ENCODE results near the gene ESYT2. TPM values are rescaled to one million over a fixed set of nuclear protein-coding genes. Genes with fewer than 3 reads are reported as not detected.

The ESYT2 gene
- total RNA-seq, 8 experiments from 2014 or later: 10.9 to 141 (median 26.2) TPM

- no peaks in the 10 kb centered on the region for H3K4me1 ChIP-seq (replicated peaks in 1 of 2)
- ATAC-seq (replicated peaks in 6 of 8): no peak
- WGBS, 10 experiments: 33 to 100% (median 95%) methylated on average over 1 of the region's 1 CpG; no CpG with 5 or more reads in 2 of the 10 experiments
- in situ Hi-C loops (cut with MboI; ENCODE audit: low pct_unique_long_range_greater_than_20kb in 2 of 9, low sequenced_read_pairs in 9 of 9, unreplicated experiment in 9 of 9): no loop called here
- no peak overlapping the region for H3K4me3 ChIP-seq
- no peak overlapping the region for H3K27ac ChIP-seq
These were observed 145.0 kb downstream of the ESYT2 start for GRCh38 chr7:158684329-158684728.

GRCh38 chr7:158683541-158683940 lies 145.8 kb downstream of the ESYT2 start:
- ATAC-seq (replicated peaks in 6 of 8): no peak
- in situ Hi-C loops (cut with MboI; ENCODE audit: low pct_unique_long_range_greater_than_20kb in 2 of 9, low sequenced_read_pairs in 9 of 9, unreplicated experiment in 9 of 9): no loop called here
- 89 to 100% methylated on average over 2 of the region's 2 CpGs; no CpG with 5 or more reads in 8 of the 10 experiments for WGBS, 10 experiments

GRCh38 chr7:158682456-158682855 lies 146.9 kb downstream of the ESYT2 start:
- peak in 1 of 8 experiments; percentile 31 for ATAC-seq (replicated peaks in 6 of 8)
- Histone ChIP-seq H3K4me1 (replicated peaks in 1 of 2) (no peaks in the 10 kb centered on the region), H3K4me3 (no peak overlapping the region), H3K27ac (no peak overlapping the region)
- in situ Hi-C loops (cut with MboI; ENCODE audit: low pct_unique_long_range_greater_than_20kb in 2 of 9, low sequenced_read_pairs in 9 of 9, unreplicated experiment in 9 of 9): no loop called here

More at GRCh38 chr7:158683541-158683940, 145.8 kb downstream of the ESYT2 start:
- Histone ChIP-seq H3K4me1 (replicated peaks in 1 of 2) (no peaks in the 10 kb centered on the region), H3K27ac (no peak overlapping the region), H3K4me3 (no peak overlapping the region)

Other genes starting within 250 kb of the ESYT2 start
- 10 to 100 TPM in 4 of 8 experiments, 1 to 10 TPM in 1, under 1 TPM in 2, not detected in 1; 0.10 to 19.7 (median 10.8) TPM for gene PTPRN2, start 241.7 kb downstream of the ESYT2 start, total RNA-seq
- 10 to 100 TPM in 3 of 8 experiments, 1 to 10 TPM in 5; 1.0 to 31.6 (median 4.2) TPM for gene NCAPG2, start 124.7 kb downstream of the ESYT2 start, total RNA-seq
- 10 to 100 TPM in 3 of 8 experiments, 1 to 10 TPM in 5; 5.7 to 19.6 (median 9.2) TPM for gene DYNC2I1, start 27.0 kb upstream of the ESYT2 start, total RNA-seq

Data from motor neuron (in vitro differentiated cells).